Stomach (tissue), 4 donors: Measurements from ENCODE around the gene GRAMD4.

Source experiments
- EP300 ChIP-seq: sonication (generic); formaldehyde crosslinking; IDR thresholded peaks from one replicate; pipeline ENCODE4 v1.6.1; 2017; ENCODE audit warnings: antibody characterized with exemption
- POLR2AphosphoS5 ChIP-seq, 3 donors: sonication (generic); formaldehyde crosslinking; IDR thresholded peaks; one replicate each; pipeline ENCODE4 v1.6.1; 2016; ENCODE audit warnings: antibody characterized with exemption in 3 of 3
- TF ChIP-seq, protein P1 (sequence below), 7 experiments: fragments of 450-650 bp in 4 of 7; fragments of 200-600 bp in 3 of 7; sonication (generic) in 3 of 7; IDR thresholded peaks; one replicate each; pipeline ENCODE4 v1.5.1; 2016 to 2019; ENCODE audit warnings: antibody characterized with exemption in 7 of 7, control low read depth in 2 of 7, mild to moderate bottlenecking in 1 of 7

DNA sequence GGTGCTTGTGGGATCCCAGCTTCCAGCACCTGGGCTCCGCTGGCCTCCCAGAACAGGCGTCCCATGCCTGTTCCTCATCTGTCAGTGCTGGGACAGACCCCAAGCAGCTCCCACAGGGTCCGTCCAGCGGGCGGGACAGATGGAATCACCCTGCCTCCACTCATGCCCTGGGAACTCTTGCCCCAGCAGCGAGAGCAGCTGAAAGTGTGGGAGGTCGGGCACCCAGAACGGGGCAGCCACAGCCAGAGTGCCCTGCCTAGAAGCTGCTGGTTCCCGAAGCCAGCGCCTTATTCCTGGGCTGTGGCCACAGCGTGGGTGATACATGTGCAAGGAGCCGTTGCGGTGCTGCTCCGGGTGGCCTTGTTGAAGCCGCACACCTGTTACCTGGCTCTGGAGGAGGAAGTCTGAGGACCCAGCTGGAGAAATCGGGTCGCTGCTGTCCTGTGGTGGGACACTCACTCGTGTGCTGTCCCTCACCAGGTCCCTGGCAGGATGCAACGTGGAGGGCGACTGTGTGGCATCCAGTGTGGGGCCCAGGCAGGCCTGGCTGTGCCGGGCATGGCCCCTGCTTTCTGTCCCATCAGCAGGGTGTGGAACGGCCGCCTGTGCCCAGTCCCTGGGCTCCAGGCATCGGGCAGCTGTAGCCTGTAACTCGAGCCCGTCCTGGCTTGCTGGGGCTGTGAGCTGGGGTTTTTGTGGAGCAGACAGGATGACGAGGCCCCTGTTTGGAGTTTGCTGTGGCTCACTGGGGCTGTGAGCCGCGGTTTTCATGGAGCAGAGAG is 16.2 kb downstream of the GRAMD4 start:
- TF ChIP-seq EP300 (no peak), POLR2AphosphoS5 (IDR thresholded peaks at IDR 0.05) (no peak)
- TF ChIP-seq, protein P1, sequence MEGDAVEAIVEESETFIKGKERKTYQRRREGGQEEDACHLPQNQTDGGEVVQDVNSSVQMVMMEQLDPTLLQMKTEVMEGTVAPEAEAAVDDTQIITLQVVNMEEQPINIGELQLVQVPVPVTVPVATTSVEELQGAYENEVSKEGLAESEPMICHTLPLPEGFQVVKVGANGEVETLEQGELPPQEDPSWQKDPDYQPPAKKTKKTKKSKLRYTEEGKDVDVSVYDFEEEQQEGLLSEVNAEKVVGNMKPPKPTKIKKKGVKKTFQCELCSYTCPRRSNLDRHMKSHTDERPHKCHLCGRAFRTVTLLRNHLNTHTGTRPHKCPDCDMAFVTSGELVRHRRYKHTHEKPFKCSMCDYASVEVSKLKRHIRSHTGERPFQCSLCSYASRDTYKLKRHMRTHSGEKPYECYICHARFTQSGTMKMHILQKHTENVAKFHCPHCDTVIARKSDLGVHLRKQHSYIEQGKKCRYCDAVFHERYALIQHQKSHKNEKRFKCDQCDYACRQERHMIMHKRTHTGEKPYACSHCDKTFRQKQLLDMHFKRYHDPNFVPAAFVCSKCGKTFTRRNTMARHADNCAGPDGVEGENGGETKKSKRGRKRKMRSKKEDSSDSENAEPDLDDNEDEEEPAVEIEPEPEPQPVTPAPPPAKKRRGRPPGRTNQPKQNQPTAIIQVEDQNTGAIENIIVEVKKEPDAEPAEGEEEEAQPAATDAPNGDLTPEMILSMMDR (IDR thresholded peaks at IDR 0.05), result no peak
